ENCODE measurements around the gene RPN2. TPM values are rescaled to one million over a fixed set of nuclear protein-coding genes. Genes with fewer than 3 reads are reported as not detected.

The RPN2 gene
- total and polyA plus RNA-seq, 12 donors = 35.7 to 403 (median 224) TPM

DNA sequence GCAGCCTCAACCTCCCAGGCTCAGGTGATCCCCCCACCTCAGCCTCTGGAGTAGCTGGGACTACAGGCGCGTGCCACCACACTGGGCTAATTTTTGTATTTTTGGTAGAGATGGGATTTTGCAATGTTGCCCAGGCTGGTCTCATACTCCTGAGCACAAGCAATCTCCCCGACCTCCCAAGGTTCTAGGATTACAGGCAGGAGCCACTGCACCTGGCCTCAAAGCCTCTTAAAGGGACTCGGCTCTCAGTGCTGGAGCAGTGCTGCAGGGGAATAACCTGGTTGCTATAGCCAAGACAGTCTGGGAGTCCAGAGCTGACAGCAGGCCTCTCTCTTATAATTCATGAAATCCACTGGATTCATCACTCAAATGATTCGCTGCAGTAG, 65.4 kb downstream of the RPN2 start:
- WGBS, 4 donors = 67 to 85% (median 74%) methylated on average over 3 to 5 of the region's 5 CpGs
- no peaks in the 10 kb centered on the region for H3K9me3 ChIP-seq (replicated peaks in 1 of 3)
- no peaks in the 10 kb centered on the region for H3K27me3 ChIP-seq
- intact Hi-C loops (cut with DNase I) = no loop called here
- DNase-seq = no peak
- H3K4me3 ChIP-seq = no peak overlapping the region
- TF ChIP-seq POLR2A (IDR thresholded peaks at IDR 0.05) (no peak), CTCF (IDR thresholded peaks at IDR 0.05) (no peak)
- H3K4me1 ChIP-seq (replicated peaks in 1 of 2) = no peaks in the 10 kb centered on the region
- H3K36me3 ChIP-seq (replicated peaks in 1 of 2) = peaks cover 0 to 32% of the 10 kb centered on the region in 2 donors
- H3K27ac ChIP-seq = no peak overlapping the region

GRCh38 chr20:37245216-37246150, 66.4 kb downstream of the RPN2 start:
- Histone ChIP-seq H3K36me3 (replicated peaks in 1 of 2) (peaks cover 0 to 23% of the 10 kb centered on the region in 2 donors), H3K27ac (no peak overlapping the region), H3K9me3 (replicated peaks in 1 of 3) (no peaks in the 10 kb centered on the region), H3K4me3 (no peak overlapping the region), H3K4me1 (replicated peaks in 1 of 2) (no peaks in the 10 kb centered on the region), H3K27me3 (no peaks in the 10 kb centered on the region)
- DNase-seq = no peak
- intact Hi-C loops (cut with DNase I) = no loop called here
- TF ChIP-seq CTCF (IDR thresholded peaks at IDR 0.05) (no peak), POLR2A (IDR thresholded peaks at IDR 0.05) (no peak)
- WGBS, 4 donors = 87 to 91% (median 88%) methylated on average over 25 of the region's 25 CpGs

- Histone ChIP-seq H3K4me1 (replicated peaks in 1 of 2) (no peaks in the 10 kb centered on the region), H3K9me3 (replicated peaks in 1 of 3) (no peaks in the 10 kb centered on the region), H3K4me3 (no peak overlapping the region), H3K27me3 (no peaks in the 10 kb centered on the region), H3K36me3 (replicated peaks in 1 of 2) (peaks cover 0 to 11% of the 10 kb centered on the region in 2 donors), H3K27ac (no peak overlapping the region)
- DNase-seq = no peak
- TF ChIP-seq POLR2A (IDR thresholded peaks at IDR 0.05) (no peak), CTCF (IDR thresholded peaks at IDR 0.05) (no peak)
- intact Hi-C loops (cut with DNase I) = no loop called here
- WGBS, 4 donors = 90 to 95% (median 94%) methylated on average over 5 of the region's 5 CpGs
Measured at GRCh38 chr20:37246736-37247135, 67.6 kb downstream of the RPN2 start.

DNA sequence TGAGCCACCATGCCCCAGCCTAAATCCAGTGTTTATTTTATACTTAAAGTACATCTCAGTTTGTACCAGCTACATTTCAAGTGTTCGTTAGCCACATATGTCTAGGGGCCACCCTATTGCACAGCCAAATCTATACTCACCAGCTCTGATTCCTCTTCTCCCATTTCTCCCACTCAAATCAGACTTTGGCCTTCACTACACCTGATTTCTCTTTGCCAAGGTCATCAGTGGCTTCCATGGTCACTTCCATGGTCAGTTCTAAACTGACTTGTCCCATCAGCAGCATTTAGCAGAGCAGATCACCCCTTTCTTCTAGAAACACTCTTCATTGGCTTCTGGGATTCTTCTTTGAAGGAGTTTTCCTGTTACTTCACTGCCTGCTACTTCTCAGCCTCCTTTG, 68.4 kb downstream of the RPN2 start:
- Histone ChIP-seq H3K4me3 (no peak overlapping the region), H3K4me1 (replicated peaks in 1 of 2) (no peaks in the 10 kb centered on the region), H3K27ac (no peak overlapping the region), H3K27me3 (no peaks in the 10 kb centered on the region), H3K36me3 (replicated peaks in 1 of 2) (peaks cover 0 to 3% of the 10 kb centered on the region in 2 donors), H3K9me3 (replicated peaks in 1 of 3) (no peaks in the 10 kb centered on the region)
- TF ChIP-seq POLR2A (IDR thresholded peaks at IDR 0.05) = no peak
- TF ChIP-seq CTCF (IDR thresholded peaks at IDR 0.05) = no peak
- no peak for DNase-seq
- intact Hi-C loops (cut with DNase I) = no loop called here
- WGBS, 4 donors = 89 to 100% (median 92%) methylated on average over 1 of the region's 1 CpG
